OCI-LY3 (cell line): ENCODE measurements around the gene PDZK1IP1.
A peak's percentile ranks its signal among the peaks of the same experiment; 100 is the strongest.

Source experiments
- H2AFZ ChIP-seq: fragments of 200-600, 300-600 bp; shearing (Covaris generic); 2 replicates; pipeline ENCODE4 v1.6.0; 2014; ENCODE audit warnings: antibody characterized with exemption, low read depth, low read length
- H3K27ac ChIP-seq: fragments of 200-600, 300-600 bp; sonication (generic); 2 replicates; pipeline ENCODE4 v1.5.1; 2014; ENCODE audit warnings: mild to moderate bottlenecking, low read length, moderate library complexity, mixed read lengths
- H3K27me3 ChIP-seq: fragments of 200-600, 300-600 bp; sonication (generic); 2 replicates; pipeline ENCODE4 v1.6.1; 2014; ENCODE audit warnings: low read depth, low read length, mixed read lengths
- H3K36me3 ChIP-seq: fragments of 200-600, 300-600 bp; sonication (generic); replicated peaks from 2 replicates; pipeline ENCODE3; 2014; ENCODE audit warnings: low read depth, low read length, mixed read lengths
- H3K4me1 ChIP-seq: fragments of 300-600, 200-600 bp; sonication (generic); 2 replicates; pipeline ENCODE4 v1.6.1; 2014; ENCODE audit warnings: low read length, mixed read lengths
- H3K4me2 ChIP-seq: fragments of 200-600, 300-600 bp; sonication (generic); 2 replicates; pipeline ENCODE4 v1.6.1; 2014; ENCODE audit warnings: low read length, mixed read lengths
- H3K4me3 ChIP-seq: fragments of 300-600, 200-600 bp; sonication (generic); 2 replicates; pipeline ENCODE4 v1.5.1; 2014; ENCODE audit warnings: antibody characterized with exemption, mild to moderate bottlenecking, low read length, moderate library complexity
- H3K79me2 ChIP-seq: fragments of 300-600, 200-600 bp; shearing (Covaris generic); 2 replicates; pipeline ENCODE4 v1.6.1; 2014; ENCODE audit warnings: mild to moderate bottlenecking, low read length, mixed read lengths
- H3K9ac ChIP-seq: fragments of 300-600, 200-600 bp; shearing (Covaris generic); 2 replicates; pipeline ENCODE4 v1.6.0; 2014; ENCODE audit warnings: mild to moderate bottlenecking, low read length, moderate library complexity
- H3K9me3 ChIP-seq: fragments of 200-600, 300-600 bp; shearing (Covaris generic); 2 replicates; pipeline ENCODE4 v1.6.1; 2014; ENCODE audit warnings: low read length, mixed read lengths; ENCODE audit not compliant: insufficient read depth
- H4K20me1 ChIP-seq: fragments of 200-600, 300-600 bp; sonication (generic); 2 replicates; pipeline ENCODE4 v1.6.1; 2016; ENCODE audit warnings: low read length, mixed read lengths; ENCODE audit not compliant: insufficient read depth
- EZH2phosphoT487 ChIP-seq: fragments of 200-600 bp; shearing (Covaris generic); IDR thresholded peaks from 2 replicates; pipeline ENCODE4 v1.6.1; 2018; ENCODE audit warnings: antibody characterized with exemption, mixed run types, low read depth
- TF ChIP-seq, protein P1 (sequence below): fragments of 200-600, 300-600 bp; sonication (generic); IDR thresholded peaks from 2 replicates; pipeline ENCODE4 v1.5.1; 2014; ENCODE audit warnings: antibody characterized with exemption, low read length, low read depth

Gene PDZK1IP1, protein sequence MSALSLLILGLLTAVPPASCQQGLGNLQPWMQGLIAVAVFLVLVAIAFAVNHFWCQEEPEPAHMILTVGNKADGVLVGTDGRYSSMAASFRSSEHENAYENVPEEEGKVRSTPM

DNA sequence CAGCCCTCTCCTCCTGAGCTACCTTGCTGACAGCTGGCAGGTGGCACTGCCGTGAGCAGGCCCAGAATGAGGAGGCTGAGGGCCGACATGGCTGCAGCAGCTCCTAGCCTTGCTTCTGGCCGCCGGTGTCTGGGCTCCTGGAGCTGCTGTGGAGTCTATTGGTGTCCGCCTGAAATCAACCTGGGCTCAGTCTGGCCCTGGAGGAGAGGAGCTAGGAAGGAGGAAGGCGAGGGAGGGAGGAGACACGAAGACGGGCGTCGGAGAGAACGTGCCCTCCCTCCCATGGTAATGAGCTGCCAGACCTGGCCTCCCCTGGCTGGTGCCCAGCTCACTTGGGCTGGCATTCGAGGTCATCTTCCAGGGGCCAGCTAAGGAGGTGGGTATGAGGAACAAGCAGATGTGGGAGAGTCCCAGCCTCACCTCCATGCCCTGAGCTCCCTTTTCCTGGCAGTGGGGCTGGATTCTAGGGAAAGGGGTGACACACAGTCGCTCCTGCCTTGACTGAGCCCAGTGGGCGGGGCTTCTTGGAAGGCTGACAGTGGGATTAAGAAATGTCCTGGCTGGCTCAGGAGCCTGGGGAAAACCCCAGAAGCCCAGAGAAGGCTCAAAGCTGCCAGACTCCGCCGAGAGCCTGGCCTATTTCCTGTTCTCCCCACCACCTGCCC is at the start of gene PDZK1IP1:
PDZK1IP1 (minus strand) TSS at position 193 of the 665 bp plus-strand sequence; CDS start at position 89, 104 bp downstream.
- Histone ChIP-seq H3K79me2 (no peaks in the 10 kb centered on the region), H3K27ac (no peak within 1 kb of the TSS), H3K4me2 (no peak within 1 kb of the TSS), H3K9me3 (no peaks in the 10 kb centered on the region), H3K4me3 (no peak within 1 kb of the TSS), H3K9ac (no peak within 1 kb of the TSS), H3K36me3 (no peaks in the 10 kb centered on the region), H3K27me3 (no peaks in the 10 kb centered on the region), H3K4me1 (no peaks in the 10 kb centered on the region), H4K20me1 (no peaks in the 10 kb centered on the region), H2AFZ (no peak within 1 kb of the TSS)
- TF ChIP-seq, protein P1, sequence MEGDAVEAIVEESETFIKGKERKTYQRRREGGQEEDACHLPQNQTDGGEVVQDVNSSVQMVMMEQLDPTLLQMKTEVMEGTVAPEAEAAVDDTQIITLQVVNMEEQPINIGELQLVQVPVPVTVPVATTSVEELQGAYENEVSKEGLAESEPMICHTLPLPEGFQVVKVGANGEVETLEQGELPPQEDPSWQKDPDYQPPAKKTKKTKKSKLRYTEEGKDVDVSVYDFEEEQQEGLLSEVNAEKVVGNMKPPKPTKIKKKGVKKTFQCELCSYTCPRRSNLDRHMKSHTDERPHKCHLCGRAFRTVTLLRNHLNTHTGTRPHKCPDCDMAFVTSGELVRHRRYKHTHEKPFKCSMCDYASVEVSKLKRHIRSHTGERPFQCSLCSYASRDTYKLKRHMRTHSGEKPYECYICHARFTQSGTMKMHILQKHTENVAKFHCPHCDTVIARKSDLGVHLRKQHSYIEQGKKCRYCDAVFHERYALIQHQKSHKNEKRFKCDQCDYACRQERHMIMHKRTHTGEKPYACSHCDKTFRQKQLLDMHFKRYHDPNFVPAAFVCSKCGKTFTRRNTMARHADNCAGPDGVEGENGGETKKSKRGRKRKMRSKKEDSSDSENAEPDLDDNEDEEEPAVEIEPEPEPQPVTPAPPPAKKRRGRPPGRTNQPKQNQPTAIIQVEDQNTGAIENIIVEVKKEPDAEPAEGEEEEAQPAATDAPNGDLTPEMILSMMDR: no peak
- TF ChIP-seq EZH2phosphoT487: no peak

DNA sequence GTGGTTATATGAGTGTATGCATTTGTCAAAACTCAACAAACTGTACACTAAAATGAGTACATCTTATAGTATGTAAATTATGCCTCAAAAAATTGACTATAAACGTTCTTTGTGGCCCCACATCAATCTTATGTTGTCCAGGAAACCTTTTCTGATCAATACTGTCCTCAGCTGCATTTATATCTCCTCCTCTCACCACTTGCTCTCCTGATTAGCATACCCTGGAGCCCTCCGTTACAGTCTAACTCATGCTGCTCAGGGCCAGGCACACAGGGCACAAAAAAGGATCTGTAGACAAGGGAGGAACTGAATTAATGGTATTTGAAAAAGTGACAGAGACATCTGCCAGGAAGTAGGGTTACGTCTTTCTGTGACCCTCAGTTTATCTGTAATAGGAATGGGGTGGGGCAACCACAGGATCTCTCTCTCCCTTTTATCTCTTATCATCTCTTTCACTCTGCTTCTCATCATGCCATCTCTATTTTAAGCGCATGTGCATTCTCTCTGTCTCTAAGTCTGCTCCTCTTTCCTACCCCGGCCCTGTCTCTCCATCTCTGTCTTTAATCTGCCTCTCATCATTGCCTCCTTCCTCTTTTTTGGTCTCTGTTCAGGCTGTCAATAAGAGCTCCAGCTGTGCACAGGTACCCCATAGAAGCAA is 49.2 kb upstream of the PDZK1IP1 start:
- Histone ChIP-seq H3K79me2 (no peaks in the 10 kb centered on the region), H3K36me3 (no peaks in the 10 kb centered on the region), H4K20me1 (no peaks in the 10 kb centered on the region), H3K4me1 (peaks cover 10% of the 10 kb centered on the region), H3K4me3 (0 out of 2 replicates have a peak overlapping the region, but pooled peaks have one; percentile 18), H3K9ac (no peak overlapping the region), H3K4me2 (peak overlapping the region; percentile 43), H3K27me3 (no peaks in the 10 kb centered on the region), H2AFZ (peak overlapping the region; percentile 46; the same call in 1 of the 2 replicates), H3K27ac (no peak overlapping the region), H3K9me3 (no peaks in the 10 kb centered on the region)
- TF ChIP-seq EZH2phosphoT487: no peak
- TF ChIP-seq, protein P1: no peak

DNA sequence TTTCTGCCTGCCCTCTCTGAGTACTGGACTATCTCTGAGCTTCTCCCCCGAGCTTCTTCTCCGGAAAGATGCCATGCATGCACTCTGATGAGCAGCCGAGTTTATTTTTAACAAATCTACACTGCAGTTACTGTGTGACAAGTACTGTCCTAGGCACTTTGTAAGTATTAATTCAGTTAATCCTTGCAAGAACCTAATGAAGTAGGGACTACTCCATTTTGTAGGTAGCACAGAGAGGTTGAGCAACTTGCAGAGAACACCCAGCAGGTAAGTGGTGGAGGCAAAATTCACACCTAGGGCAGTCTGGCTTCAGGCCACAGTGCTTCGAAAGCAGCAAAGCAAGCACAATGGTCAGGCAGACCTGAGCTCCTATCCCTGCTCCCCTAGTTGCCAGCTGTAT is 46.0 kb upstream of the PDZK1IP1 start:
- Histone ChIP-seq H3K36me3 (no peaks in the 10 kb centered on the region), H4K20me1 (no peaks in the 10 kb centered on the region), H3K9ac (no peak overlapping the region), H3K4me2 (no peak overlapping the region), H3K27ac (no peak overlapping the region), H3K79me2 (no peaks in the 10 kb centered on the region), H3K9me3 (no peaks in the 10 kb centered on the region), H3K4me1 (peaks cover 10% of the 10 kb centered on the region), H3K27me3 (no peaks in the 10 kb centered on the region), H3K4me3 (no peak overlapping the region), H2AFZ (no peak overlapping the region)
- TF ChIP-seq, protein P1: no peak
- no peak for TF ChIP-seq EZH2phosphoT487

DNA sequence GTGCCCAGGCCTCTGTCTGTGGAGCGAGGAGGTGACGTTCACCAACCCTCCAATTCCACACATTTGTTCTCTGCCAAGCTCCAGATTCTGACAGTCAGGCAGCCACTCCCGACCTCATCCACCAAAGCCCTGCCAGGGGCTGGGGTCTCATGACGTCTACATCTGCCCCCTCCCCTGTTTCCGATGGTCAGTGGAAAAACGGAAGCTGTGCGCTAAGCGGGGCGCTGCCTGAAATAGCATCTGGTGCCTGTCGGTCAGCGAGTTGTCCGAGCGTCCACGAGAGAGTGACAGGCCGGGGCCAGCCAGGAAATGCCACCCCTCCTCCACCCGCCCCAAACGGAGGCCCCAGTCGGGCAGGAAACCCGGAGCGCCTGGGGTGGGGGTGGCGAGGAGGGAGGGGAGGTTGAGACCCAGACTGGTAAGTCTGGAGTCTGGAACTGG is 45.4 kb upstream of the PDZK1IP1 start:
- H3K36me3 ChIP-seq: no peaks in the 10 kb centered on the region
- no peak overlapping the region for H2AFZ ChIP-seq
- no peaks in the 10 kb centered on the region for H3K9me3 ChIP-seq
- no peaks in the 10 kb centered on the region for H3K27me3 ChIP-seq
- no peak overlapping the region for H3K9ac ChIP-seq
- no peak overlapping the region for H3K4me3 ChIP-seq
- TF ChIP-seq, protein P1: no peak
- no peak for TF ChIP-seq EZH2phosphoT487
- H3K4me1 ChIP-seq: peaks cover 10% of the 10 kb centered on the region
- H4K20me1 ChIP-seq: no peaks in the 10 kb centered on the region
- no peak overlapping the region for H3K4me2 ChIP-seq
- no peak overlapping the region for H3K27ac ChIP-seq
- H3K79me2 ChIP-seq: no peaks in the 10 kb centered on the region
